Neural cell (in vitro differentiated cells): ENCODE data around the gene ARHGDIG. TPM values are rescaled to one million over a fixed set of nuclear protein-coding genes. Genes with fewer than 3 reads are reported as not detected.

Source experiments
- H2AFZ ChIP-seq: fragments of 200-600, 300-800 bp; sonication (generic), shearing (Covaris generic); 2 replicates; pipeline ENCODE4 v1.6.0; 2014; ENCODE audit warnings: low read depth, mild to moderate bottlenecking, antibody characterized with exemption, low read length, moderate library complexity
- H3F3A ChIP-seq: fragments of 200-600 bp; shearing (Covaris generic); 2 replicates; pipeline ENCODE4 v1.6.1; 2016; ENCODE audit warnings: mild to moderate bottlenecking, moderate library complexity, mixed read lengths, antibody characterized with exemption, low read length; ENCODE audit not compliant: insufficient read depth, poor library complexity, severe bottlenecking
- H3K27ac ChIP-seq: fragments of 200-600, 300-800 bp; sonication (generic), shearing (Covaris generic); 2 replicates; pipeline ENCODE4 v1.5.1; 2014; ENCODE audit warnings: mild to moderate bottlenecking, low read length, moderate library complexity
- H3K27me3 ChIP-seq: fragments of 300-800, 200-600 bp; sonication (generic), shearing (Covaris generic); 2 replicates; pipeline ENCODE4 v1.6.0; 2014; ENCODE audit warnings: mild to moderate bottlenecking, low read depth, low read length, moderate library complexity; ENCODE audit not compliant: insufficient read depth
- H3K36me3 ChIP-seq: fragments of 300-800, 200-600 bp; sonication (generic), shearing (Covaris generic); 2 replicates; pipeline ENCODE4 v1.5.1; 2014; ENCODE audit warnings: mild to moderate bottlenecking, antibody characterized with exemption, low read length, moderate library complexity; ENCODE audit not compliant: insufficient read depth
- H3K4me2 ChIP-seq: fragments of 300-800, 200-600 bp; sonication (generic), shearing (Covaris generic); 2 replicates; pipeline ENCODE4 v1.6.0; 2014; ENCODE audit warnings: mild to moderate bottlenecking, low read length
- H3K4me3 ChIP-seq: fragments of 300-800, 200-600 bp; sonication (generic), shearing (Covaris generic); 2 replicates; pipeline ENCODE4 v1.5.1; 2014; ENCODE audit warnings: mild to moderate bottlenecking, low read length, moderate library complexity
- H3K79me2 ChIP-seq: fragments of 200-600 bp; shearing (Covaris generic); replicated peaks from 2 replicates; pipeline ENCODE4 v1.6.0; 2014; ENCODE audit warnings: mild to moderate bottlenecking, low read length, moderate library complexity; ENCODE audit not compliant: insufficient read depth
- H3K9ac ChIP-seq: fragments of 300-800, 200-600 bp; sonication (generic), shearing (Covaris generic); 2 replicates; pipeline ENCODE4 v1.6.1; 2016; ENCODE audit warnings: mild to moderate bottlenecking, low read length, mixed read lengths
- H3K9me2 ChIP-seq: fragments of 200-600 bp; shearing (Covaris generic); 2 replicates; pipeline ENCODE4 v1.6.1; 2016; ENCODE audit warnings: mild to moderate bottlenecking, low read length, mixed read lengths; ENCODE audit not compliant: insufficient read depth
- H3K9me3 ChIP-seq: fragments of 200-600, 300-800 bp; sonication (generic), shearing (Covaris generic); 2 replicates; pipeline ENCODE4 v1.6.1; 2016; ENCODE audit warnings: mild to moderate bottlenecking, mixed run types, low read length, moderate library complexity, mixed read lengths
- H4K20me1 ChIP-seq: fragments of 200-600 bp; shearing (Covaris generic); 2 replicates; pipeline ENCODE4 v1.6.1; 2016; ENCODE audit warnings: mild to moderate bottlenecking, mixed run types; ENCODE audit not compliant: insufficient read depth
- EP300 ChIP-seq: fragments of 450-650 bp; conservative IDR thresholded peaks from 2 replicates; pipeline ENCODE4 v1.6.1; 2014; ENCODE audit warnings: antibody characterized with exemption, mild to moderate bottlenecking, moderate library complexity; ENCODE audit not compliant: poor library complexity, severe bottlenecking
- EZH2 ChIP-seq: fragments of 200-600, 300-800 bp; shearing (Covaris generic), sonication (generic); IDR thresholded peaks from 2 replicates; pipeline ENCODE4 v1.6.1; 2014; ENCODE audit warnings: antibody characterized with exemption, low read length, borderline replicate concordance, mild to moderate bottlenecking; ENCODE audit not compliant: insufficient read depth, poor library complexity, severe bottlenecking
- MXI1 ChIP-seq: fragments of 450-650 bp; conservative IDR thresholded peaks from 2 replicates; pipeline ENCODE4 v1.6.1; 2014; ENCODE audit warnings: antibody characterized with exemption, mild to moderate bottlenecking; ENCODE audit not compliant: poor library complexity, severe bottlenecking
- POLR2AphosphoS5 ChIP-seq: IDR thresholded peaks from 2 replicates; pipeline ENCODE4 v1.6.1; 2012
- RAD21 ChIP-seq: fragments of 450-650 bp; conservative IDR thresholded peaks from 2 replicates; pipeline ENCODE4 v1.6.1; 2014; ENCODE audit warnings: antibody characterized with exemption, mild to moderate bottlenecking, moderate library complexity
- SMC3 ChIP-seq: fragments of 450-650 bp; conservative IDR thresholded peaks from 2 replicates; pipeline ENCODE4 v1.6.1; 2014; ENCODE audit warnings: antibody characterized with exemption, mild to moderate bottlenecking, moderate library complexity; ENCODE audit not compliant: poor library complexity
- TAF1 ChIP-seq: IDR thresholded peaks from 2 replicates; pipeline ENCODE4 v1.6.1; 2012; ENCODE audit warnings: low read depth
- polyA plus RNA-seq: library from polyadenylated mRNA; depleted of rRNA; stranded (reverse); fragments of >200 nt; gene quantifications from 2 replicates; pipeline ENCODE4 v1.2.3, GENCODE V29; 2014
- TF ChIP-seq, protein P1 (sequence below): IDR thresholded peaks from 2 replicates; pipeline ENCODE4 v1.6.1; 2012; ENCODE audit warnings: borderline replicate concordance
- TF ChIP-seq, protein P2 (sequence below): fragments of 450-650 bp; IDR thresholded peaks from 2 replicates; pipeline ENCODE4 v1.5.1; 2014; ENCODE audit warnings: antibody characterized with exemption, mild to moderate bottlenecking, moderate library complexity; ENCODE audit not compliant: poor library complexity, severe bottlenecking

The ARHGDIG gene
- polyA plus RNA-seq, 1 donor from 2014 or later, result 176 TPM

DNA sequence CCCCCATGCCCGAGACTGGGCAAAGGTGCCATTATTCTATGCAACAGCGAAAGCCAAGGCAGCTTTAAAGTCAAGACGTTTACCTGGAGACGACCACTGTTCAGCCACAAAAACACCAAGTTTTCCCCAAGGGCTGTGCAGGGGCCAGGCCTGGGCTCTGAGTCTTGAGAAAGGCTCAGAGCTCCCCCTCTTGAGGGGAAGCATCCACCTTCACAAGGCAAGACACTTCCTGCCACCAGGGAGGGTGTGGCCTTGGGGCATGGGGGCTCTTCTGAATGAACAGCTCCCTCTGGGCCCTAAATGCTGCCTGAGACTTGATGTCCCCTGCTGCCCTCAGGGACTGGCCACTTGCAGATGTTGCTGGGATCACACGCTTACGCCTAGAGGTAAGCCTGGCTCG, 29.1 kb downstream of the ARHGDIG start:
- Histone ChIP-seq H3K36me3 (no peaks in the 10 kb centered on the region), H3K79me2 (no peaks in the 10 kb centered on the region), H2AFZ (no peak overlapping the region), H3K9me2 (no peaks in the 10 kb centered on the region), H3K4me3 (no peak overlapping the region), H4K20me1 (no peaks in the 10 kb centered on the region), H3K4me2 (no peak overlapping the region), H3K27me3 (no peaks in the 10 kb centered on the region), H3F3A (no peaks in the 10 kb centered on the region), H3K9ac (no peak overlapping the region), H3K9me3 (no peaks in the 10 kb centered on the region), H3K27ac (no peak overlapping the region)
- TF ChIP-seq POLR2AphosphoS5 (no peak), SMC3 (no peak), EZH2 (no peak), MXI1 (no peak)

DNA sequence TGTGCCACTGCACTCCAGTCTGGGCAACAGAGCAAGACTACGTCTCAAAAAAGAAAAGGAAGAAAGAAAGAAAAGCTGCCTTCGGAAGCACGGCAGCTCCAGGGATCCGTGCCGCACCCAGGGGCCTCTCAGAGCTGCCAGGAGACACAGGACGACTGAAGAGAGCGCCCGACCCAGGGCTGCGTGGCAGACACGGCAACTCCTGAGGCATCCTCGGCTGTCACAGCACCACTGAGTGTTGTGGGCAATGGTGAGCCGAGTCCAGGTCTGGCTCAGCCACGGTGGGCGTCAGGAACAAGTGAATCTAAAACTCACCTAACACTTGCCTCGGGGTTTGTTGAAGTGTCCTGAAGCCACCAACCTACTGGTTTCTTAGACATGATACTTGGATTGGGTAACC, 31.3 kb downstream of the ARHGDIG start:
- Histone ChIP-seq H3K36me3 (no peaks in the 10 kb centered on the region), H3K27me3 (no peaks in the 10 kb centered on the region)
- no peak for TF ChIP-seq POLR2AphosphoS5
- TF ChIP-seq, protein P1, sequence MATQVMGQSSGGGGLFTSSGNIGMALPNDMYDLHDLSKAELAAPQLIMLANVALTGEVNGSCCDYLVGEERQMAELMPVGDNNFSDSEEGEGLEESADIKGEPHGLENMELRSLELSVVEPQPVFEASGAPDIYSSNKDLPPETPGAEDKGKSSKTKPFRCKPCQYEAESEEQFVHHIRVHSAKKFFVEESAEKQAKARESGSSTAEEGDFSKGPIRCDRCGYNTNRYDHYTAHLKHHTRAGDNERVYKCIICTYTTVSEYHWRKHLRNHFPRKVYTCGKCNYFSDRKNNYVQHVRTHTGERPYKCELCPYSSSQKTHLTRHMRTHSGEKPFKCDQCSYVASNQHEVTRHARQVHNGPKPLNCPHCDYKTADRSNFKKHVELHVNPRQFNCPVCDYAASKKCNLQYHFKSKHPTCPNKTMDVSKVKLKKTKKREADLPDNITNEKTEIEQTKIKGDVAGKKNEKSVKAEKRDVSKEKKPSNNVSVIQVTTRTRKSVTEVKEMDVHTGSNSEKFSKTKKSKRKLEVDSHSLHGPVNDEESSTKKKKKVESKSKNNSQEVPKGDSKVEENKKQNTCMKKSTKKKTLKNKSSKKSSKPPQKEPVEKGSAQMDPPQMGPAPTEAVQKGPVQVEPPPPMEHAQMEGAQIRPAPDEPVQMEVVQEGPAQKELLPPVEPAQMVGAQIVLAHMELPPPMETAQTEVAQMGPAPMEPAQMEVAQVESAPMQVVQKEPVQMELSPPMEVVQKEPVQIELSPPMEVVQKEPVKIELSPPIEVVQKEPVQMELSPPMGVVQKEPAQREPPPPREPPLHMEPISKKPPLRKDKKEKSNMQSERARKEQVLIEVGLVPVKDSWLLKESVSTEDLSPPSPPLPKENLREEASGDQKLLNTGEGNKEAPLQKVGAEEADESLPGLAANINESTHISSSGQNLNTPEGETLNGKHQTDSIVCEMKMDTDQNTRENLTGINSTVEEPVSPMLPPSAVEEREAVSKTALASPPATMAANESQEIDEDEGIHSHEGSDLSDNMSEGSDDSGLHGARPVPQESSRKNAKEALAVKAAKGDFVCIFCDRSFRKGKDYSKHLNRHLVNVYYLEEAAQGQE, result no peak

GRCh38 chr16:314351-314750, 34.0 kb downstream of the ARHGDIG start:
- Histone ChIP-seq H3K27me3 (no peaks in the 10 kb centered on the region), H3K4me2 (no peak overlapping the region), H3K27ac (no peak overlapping the region), H4K20me1 (no peaks in the 10 kb centered on the region), H3K9ac (no peak overlapping the region), H3K9me3 (no peaks in the 10 kb centered on the region), H3K9me2 (no peaks in the 10 kb centered on the region), H2AFZ (no peak overlapping the region), H3K4me3 (no peak overlapping the region), H3F3A (no peaks in the 10 kb centered on the region), H3K36me3 (no peaks in the 10 kb centered on the region), H3K79me2 (no peaks in the 10 kb centered on the region)
- TF ChIP-seq, protein P2, sequence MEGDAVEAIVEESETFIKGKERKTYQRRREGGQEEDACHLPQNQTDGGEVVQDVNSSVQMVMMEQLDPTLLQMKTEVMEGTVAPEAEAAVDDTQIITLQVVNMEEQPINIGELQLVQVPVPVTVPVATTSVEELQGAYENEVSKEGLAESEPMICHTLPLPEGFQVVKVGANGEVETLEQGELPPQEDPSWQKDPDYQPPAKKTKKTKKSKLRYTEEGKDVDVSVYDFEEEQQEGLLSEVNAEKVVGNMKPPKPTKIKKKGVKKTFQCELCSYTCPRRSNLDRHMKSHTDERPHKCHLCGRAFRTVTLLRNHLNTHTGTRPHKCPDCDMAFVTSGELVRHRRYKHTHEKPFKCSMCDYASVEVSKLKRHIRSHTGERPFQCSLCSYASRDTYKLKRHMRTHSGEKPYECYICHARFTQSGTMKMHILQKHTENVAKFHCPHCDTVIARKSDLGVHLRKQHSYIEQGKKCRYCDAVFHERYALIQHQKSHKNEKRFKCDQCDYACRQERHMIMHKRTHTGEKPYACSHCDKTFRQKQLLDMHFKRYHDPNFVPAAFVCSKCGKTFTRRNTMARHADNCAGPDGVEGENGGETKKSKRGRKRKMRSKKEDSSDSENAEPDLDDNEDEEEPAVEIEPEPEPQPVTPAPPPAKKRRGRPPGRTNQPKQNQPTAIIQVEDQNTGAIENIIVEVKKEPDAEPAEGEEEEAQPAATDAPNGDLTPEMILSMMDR, result no peak
- TF ChIP-seq, protein P1, result no peak
- TF ChIP-seq EZH2 (no peak), EP300 (no peak), TAF1 (no peak), MXI1 (no peak), RAD21 (no peak), SMC3 (no peak), POLR2AphosphoS5 (no peak)

More for the DNA sequence above, 31.3 kb downstream of the ARHGDIG start:
- Histone ChIP-seq H2AFZ (no peak overlapping the region), H3K9me2 (no peaks in the 10 kb centered on the region), H3K27ac (no peak overlapping the region), H3K4me2 (no peak overlapping the region), H3K9ac (no peak overlapping the region), H3F3A (no peaks in the 10 kb centered on the region), H4K20me1 (no peaks in the 10 kb centered on the region), H3K9me3 (no peaks in the 10 kb centered on the region), H3K4me3 (no peak overlapping the region), H3K79me2 (no peaks in the 10 kb centered on the region)
